Measurements from ENCODE around the gene API5.

GRCh38 chr11:43268786-43269185 is 43.0 kb upstream of the API5 start:
- TF ChIP-seq POLR2A (IDR thresholded peaks at IDR 0.05) (no peak), POLR2AphosphoS5 (IDR thresholded peaks at IDR 0.05) (no peak)
